Mesodermal cell (in vitro differentiated cells): ENCODE data around the gene PKN2.

Experiments
- H3K27ac ChIP-seq: 2 replicates; pipeline ENCODE4 v1.7.0; 2013; ENCODE audit warnings: mild to moderate bottlenecking, low read depth, low read length, moderate library complexity; ENCODE audit not compliant: severe bottlenecking
- H3K36me3 ChIP-seq: 2 replicates; pipeline ENCODE4 v1.7.1; 2013; ENCODE audit warnings: mild to moderate bottlenecking, low read length, moderate library complexity; ENCODE audit not compliant: control insufficient read depth, insufficient read depth
- H3K4me1 ChIP-seq: one replicate; pipeline ENCODE4 v1.7.1; 2013; ENCODE audit warnings: mild to moderate bottlenecking, low read length; ENCODE audit not compliant: insufficient read depth, control insufficient read depth, poor library complexity, severe bottlenecking
- H3K4me3 ChIP-seq: 2 replicates; pipeline ENCODE4 v1.7.0; 2013; ENCODE audit warnings: low read length, control low read depth, mild to moderate bottlenecking; ENCODE audit not compliant: insufficient read depth, poor library complexity, severe bottlenecking; ENCODE audit errors: extremely low read depth
- H3K9me3 ChIP-seq: 2 replicates; pipeline ENCODE4 v1.7.1; 2013; ENCODE audit warnings: mild to moderate bottlenecking, low read length, moderate library complexity; ENCODE audit not compliant: control insufficient read depth
- WGBS, 2 experiments: methylation state at CpG; one replicate each; pipeline ENCODE4 v1.1.5; 2013; ENCODE audit warnings: missing lambda C conversion rate in 2 of 2; ENCODE audit not compliant: insufficient coverage in 2 of 2; 5-methylcytosine and 5-hydroxymethylcytosine counted together

Gene PKN2

GRCh38 chr1:88735382-88735781 is 51.3 kb downstream of the PKN2 start:
- Histone ChIP-seq H3K4me3 (no peak overlapping the region), H3K36me3 (no peaks in the 10 kb centered on the region), H3K4me1 (peaks cover 3% of the 10 kb centered on the region), H3K9me3 (peaks cover 17% of the 10 kb centered on the region), H3K27ac (no peak overlapping the region)

GRCh38 chr1:88735909-88736308 is 51.8 kb downstream of the PKN2 start:
- no CpG with 5 or more reads among the region's 1 CpG for WGBS, 2 experiments
- no peaks in the 10 kb centered on the region for H3K36me3 ChIP-seq
- H3K27ac ChIP-seq: no peak overlapping the region
- peaks cover 17% of the 10 kb centered on the region for H3K9me3 ChIP-seq
- H3K4me3 ChIP-seq: no peak overlapping the region
- H3K4me1 ChIP-seq: peaks cover 3% of the 10 kb centered on the region

- no peak overlapping the region for H3K4me3 ChIP-seq
- H3K36me3 ChIP-seq: no peaks in the 10 kb centered on the region
- H3K27ac ChIP-seq: no peak overlapping the region
- peaks cover 17% of the 10 kb centered on the region for H3K9me3 ChIP-seq
- WGBS, 2 experiments: 81 to 84% methylated on average over 7 of the region's 7 CpGs
- no peaks in the 10 kb centered on the region for H3K4me1 ChIP-seq
Measured at GRCh38 chr1:88736633-88737248, 52.7 kb downstream of the PKN2 start.

- Histone ChIP-seq H3K36me3 (peaks cover under 1% of the 10 kb centered on the region), H3K9me3 (peaks cover 17% of the 10 kb centered on the region), H3K4me3 (no peak overlapping the region), H3K27ac (no peak overlapping the region), H3K4me1 (no peaks in the 10 kb centered on the region)
- WGBS, 2 experiments: 89 to 100% methylated on average over 1 to 2 of the region's 3 CpGs
Measured at GRCh38 chr1:88737338-88737927, 53.4 kb downstream of the PKN2 start.

- H3K27ac ChIP-seq: no peak overlapping the region
- H3K36me3 ChIP-seq: peaks cover 17% of the 10 kb centered on the region
- H3K9me3 ChIP-seq: peaks cover 4% of the 10 kb centered on the region
- no peaks in the 10 kb centered on the region for H3K4me1 ChIP-seq
- no peak overlapping the region for H3K4me3 ChIP-seq
- 93 to 100% methylated on average over 2 to 3 of the region's 3 CpGs for WGBS, 2 experiments
Measured at GRCh38 chr1:88740784-88741183, 56.7 kb downstream of the PKN2 start.

GRCh38 chr1:88741413-88741812 is 57.3 kb downstream of the PKN2 start:
- Histone ChIP-seq H3K4me1 (no peaks in the 10 kb centered on the region), H3K9me3 (no peaks in the 10 kb centered on the region), H3K4me3 (no peak overlapping the region), H3K27ac (no peak overlapping the region), H3K36me3 (peaks cover 17% of the 10 kb centered on the region)
- no CpG with 5 or more reads among the region's 2 CpGs for WGBS, 2 experiments

GRCh38 chr1:88742531-88742930 is 58.5 kb downstream of the PKN2 start:
- Histone ChIP-seq H3K27ac (no peak overlapping the region), H3K36me3 (peaks cover 23% of the 10 kb centered on the region), H3K4me3 (no peak overlapping the region), H3K9me3 (no peaks in the 10 kb centered on the region), H3K4me1 (no peaks in the 10 kb centered on the region)
- 100% methylated on average over 2 to 4 of the region's 6 CpGs for WGBS, 2 experiments

GRCh38 chr1:88744142-88744541 is 60.1 kb downstream of the PKN2 start:
- H3K36me3 ChIP-seq: peaks cover 23% of the 10 kb centered on the region
- no peak overlapping the region for H3K4me3 ChIP-seq
- 95 to 100% methylated on average over 2 of the region's 3 CpGs for WGBS, 2 experiments
- H3K9me3 ChIP-seq: no peaks in the 10 kb centered on the region
- no peaks in the 10 kb centered on the region for H3K4me1 ChIP-seq
- H3K27ac ChIP-seq: no peak overlapping the region

GRCh38 chr1:88746916-88747315 is 62.8 kb downstream of the PKN2 start:
- Histone ChIP-seq H3K36me3 (peaks cover 23% of the 10 kb centered on the region), H3K4me3 (no peak overlapping the region), H3K27ac (no peak overlapping the region), H3K4me1 (no peaks in the 10 kb centered on the region), H3K9me3 (no peaks in the 10 kb centered on the region)
- 100% methylated on average over 1 of the region's 2 CpGs; no CpG with 5 or more reads in 1 of the 2 experiments for WGBS, 2 experiments

- H3K27ac ChIP-seq: no peak overlapping the region
- H3K4me1 ChIP-seq: no peaks in the 10 kb centered on the region
- 100% methylated on average over 1 to 2 of the region's 4 CpGs for WGBS, 2 experiments
- H3K36me3 ChIP-seq: peaks cover 17% of the 10 kb centered on the region
- H3K4me3 ChIP-seq: no peak overlapping the region
- H3K9me3 ChIP-seq: no peaks in the 10 kb centered on the region
Measured at GRCh38 chr1:88751714-88752113, 67.6 kb downstream of the PKN2 start.

GRCh38 chr1:88753506-88753905 is 69.4 kb downstream of the PKN2 start:
- Histone ChIP-seq H3K36me3 (peaks cover 16% of the 10 kb centered on the region), H3K4me3 (no peak overlapping the region), H3K27ac (no peak overlapping the region), H3K4me1 (no peaks in the 10 kb centered on the region), H3K9me3 (no peaks in the 10 kb centered on the region)
- 93 to 100% methylated on average over 3 of the region's 6 CpGs for WGBS, 2 experiments
